PC-3 (cell line): Measurements from ENCODE around the gene C6orf62.

Experiments used
- EZH2 ChIP-seq: fragments of 300-600 bp; sonication (generic); IDR thresholded peaks from one replicate; pipeline ENCODE4 v1.6.1; 2017; ENCODE audit warnings: antibody characterized with exemption, mild to moderate bottlenecking, low read length; ENCODE audit not compliant: unreplicated experiment
- TF ChIP-seq, protein P1 (sequence below): fragments of 300-600 bp; sonication (generic); conservative IDR thresholded peaks from 2 replicates; pipeline ENCODE4 v1.5.1; 2017; ENCODE audit warnings: antibody characterized with exemption, low read depth, mild to moderate bottlenecking, low read length

DNA sequence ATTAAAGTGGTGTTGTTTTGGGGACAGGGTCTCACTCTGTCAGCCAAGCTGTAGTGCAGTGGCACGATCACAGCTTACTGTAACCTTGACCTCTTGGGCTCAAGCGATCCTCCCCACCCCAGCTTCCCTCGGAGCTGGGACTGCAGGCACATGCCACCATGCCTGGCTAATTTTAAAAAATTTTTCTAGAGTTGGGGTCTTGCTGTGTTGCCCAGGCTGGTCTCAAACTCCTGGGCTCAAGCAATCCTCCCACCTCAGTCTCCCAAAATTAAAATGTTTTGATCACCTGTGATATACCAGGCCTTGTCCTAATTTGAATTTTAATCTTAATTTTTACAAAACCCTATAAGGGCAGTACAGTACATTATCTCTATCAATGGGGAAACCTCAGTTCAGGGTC lies 26.5 kb downstream of the C6orf62 start:
- TF ChIP-seq, protein P1, sequence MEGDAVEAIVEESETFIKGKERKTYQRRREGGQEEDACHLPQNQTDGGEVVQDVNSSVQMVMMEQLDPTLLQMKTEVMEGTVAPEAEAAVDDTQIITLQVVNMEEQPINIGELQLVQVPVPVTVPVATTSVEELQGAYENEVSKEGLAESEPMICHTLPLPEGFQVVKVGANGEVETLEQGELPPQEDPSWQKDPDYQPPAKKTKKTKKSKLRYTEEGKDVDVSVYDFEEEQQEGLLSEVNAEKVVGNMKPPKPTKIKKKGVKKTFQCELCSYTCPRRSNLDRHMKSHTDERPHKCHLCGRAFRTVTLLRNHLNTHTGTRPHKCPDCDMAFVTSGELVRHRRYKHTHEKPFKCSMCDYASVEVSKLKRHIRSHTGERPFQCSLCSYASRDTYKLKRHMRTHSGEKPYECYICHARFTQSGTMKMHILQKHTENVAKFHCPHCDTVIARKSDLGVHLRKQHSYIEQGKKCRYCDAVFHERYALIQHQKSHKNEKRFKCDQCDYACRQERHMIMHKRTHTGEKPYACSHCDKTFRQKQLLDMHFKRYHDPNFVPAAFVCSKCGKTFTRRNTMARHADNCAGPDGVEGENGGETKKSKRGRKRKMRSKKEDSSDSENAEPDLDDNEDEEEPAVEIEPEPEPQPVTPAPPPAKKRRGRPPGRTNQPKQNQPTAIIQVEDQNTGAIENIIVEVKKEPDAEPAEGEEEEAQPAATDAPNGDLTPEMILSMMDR = no peak
- TF ChIP-seq EZH2 = no peak
